HG02943 (cell line): Measurements from ENCODE around the gene PREP.
"Not testable (repeated sequence)": the region's sequence is repeated elsewhere in the genome, so short reads cannot be mapped to it uniquely, and the experiment has no call there.

Experiments
- ATAC-seq: cut with Tn5 transposase; IDR thresholded peaks from one replicate; pipeline ENCODE4 v1.9.1; 2021; ENCODE audit warnings: mild to moderate bottlenecking, low read depth, moderate library complexity; ENCODE audit not compliant: unreplicated experiment

PREP gene

GRCh38 chr6:105276374-105276773, 126.5 kb downstream of the PREP start:
- ATAC-seq: no peak

GRCh38 chr6:105275542-105275941, 127.3 kb downstream of the PREP start:
- no peak for ATAC-seq

DNA sequence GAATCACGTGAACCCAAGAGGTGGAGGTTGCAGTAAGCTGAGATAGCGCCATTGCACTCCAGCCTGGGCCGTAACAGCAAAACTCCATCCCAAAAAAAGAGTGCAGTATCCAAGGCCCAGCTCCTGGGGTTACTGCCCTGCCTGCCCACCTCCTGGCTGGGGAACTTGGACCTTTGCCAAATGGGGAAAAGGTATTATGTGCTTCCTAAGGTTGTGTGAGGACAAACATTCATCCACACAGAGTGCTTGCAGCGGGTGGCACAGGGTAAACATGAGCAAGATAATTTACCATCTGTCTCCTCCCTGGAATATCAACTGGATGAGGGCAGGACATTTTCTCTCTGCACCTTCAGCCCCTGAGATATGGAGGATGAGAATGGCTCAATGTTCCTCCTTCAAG, 128.2 kb downstream of the PREP start:
- ATAC-seq: no peak

- ATAC-seq: no peak
Observed at GRCh38 chr6:105273589-105273988, 129.3 kb downstream of the PREP start.

DNA sequence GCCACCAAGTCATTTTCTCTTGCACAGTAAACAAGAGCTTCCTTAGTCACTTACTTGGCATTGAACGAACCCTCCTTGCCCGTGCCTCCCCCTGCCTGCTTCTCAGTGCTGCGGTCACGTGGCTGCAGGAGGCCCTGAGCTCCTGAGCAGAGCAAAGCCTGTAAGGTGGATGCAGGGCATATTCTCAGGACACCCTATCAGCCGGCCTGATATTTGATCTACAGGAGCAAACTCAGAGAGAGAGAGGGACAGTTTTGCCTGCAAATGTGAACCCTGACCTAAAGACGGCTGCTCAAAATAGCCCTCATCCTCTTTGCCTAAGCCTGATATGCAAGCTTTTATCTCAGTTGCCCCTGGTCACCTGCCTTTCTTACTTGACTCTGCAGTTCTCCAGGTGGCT, 130.1 kb downstream of the PREP start:
- ATAC-seq: no peak

- ATAC-seq: no peak
Observed at GRCh38 chr6:105270511-105270910, 132.4 kb downstream of the PREP start.

DNA sequence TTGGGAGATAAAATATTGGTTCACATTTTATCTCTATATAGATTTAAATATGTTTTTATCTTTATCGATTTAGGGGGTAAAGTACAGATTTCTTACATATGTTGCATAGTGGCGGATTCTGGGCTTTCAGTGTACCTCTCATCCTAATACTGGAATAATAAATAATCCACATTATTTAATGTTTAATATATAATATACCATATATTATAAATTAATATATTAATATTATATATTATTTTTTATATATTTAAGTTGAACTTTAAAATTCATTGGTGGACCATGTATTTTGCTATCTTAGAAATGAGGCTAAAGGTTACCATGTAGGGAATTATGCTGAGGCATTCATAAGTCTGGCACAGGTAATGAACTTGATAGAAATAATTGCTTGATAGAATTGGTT, 133.5 kb downstream of the PREP start:
- no peak for ATAC-seq

DNA sequence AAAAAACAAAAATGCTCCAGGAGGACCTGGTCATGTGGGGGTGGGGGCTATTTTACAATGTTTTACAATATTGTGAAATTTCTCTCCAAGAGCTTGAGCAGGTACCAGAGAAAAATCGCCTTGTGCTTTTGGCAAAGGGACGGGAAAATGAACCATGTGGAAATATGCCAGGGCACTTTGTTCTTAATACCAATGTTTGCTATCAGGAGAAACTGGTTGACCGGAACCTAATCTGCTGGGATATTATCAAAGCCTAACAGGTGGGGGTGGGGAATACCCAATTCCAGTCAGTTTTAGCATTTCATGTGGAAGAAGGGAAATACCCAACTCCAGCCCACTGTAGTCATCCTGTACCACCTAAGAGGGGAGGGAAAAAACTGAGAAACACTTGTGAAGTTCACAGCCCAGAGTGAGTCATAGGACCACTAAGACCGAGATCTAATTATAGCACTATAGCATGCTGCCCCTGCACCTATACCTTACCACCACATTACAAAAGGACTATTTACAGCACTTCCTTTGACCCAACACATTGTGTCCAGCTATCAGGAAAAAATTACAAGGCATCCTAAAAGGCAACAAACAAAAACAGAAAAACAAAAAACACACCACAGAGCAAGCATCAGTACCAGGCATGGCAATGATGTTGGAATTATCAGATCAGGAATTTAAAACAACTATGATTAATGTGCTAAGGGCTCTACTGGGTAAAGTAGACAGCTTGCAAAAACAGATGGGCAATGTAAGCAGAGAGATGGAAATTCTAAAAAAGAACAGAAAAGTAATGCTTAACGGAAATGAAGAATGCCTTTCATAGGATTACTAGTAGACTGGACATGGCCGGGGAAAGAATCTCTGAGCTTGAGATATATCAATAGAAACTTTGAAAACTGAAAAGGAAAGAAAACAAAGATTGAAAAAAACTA, 138.9 kb downstream of the PREP start:
- no peak for ATAC-seq

DNA sequence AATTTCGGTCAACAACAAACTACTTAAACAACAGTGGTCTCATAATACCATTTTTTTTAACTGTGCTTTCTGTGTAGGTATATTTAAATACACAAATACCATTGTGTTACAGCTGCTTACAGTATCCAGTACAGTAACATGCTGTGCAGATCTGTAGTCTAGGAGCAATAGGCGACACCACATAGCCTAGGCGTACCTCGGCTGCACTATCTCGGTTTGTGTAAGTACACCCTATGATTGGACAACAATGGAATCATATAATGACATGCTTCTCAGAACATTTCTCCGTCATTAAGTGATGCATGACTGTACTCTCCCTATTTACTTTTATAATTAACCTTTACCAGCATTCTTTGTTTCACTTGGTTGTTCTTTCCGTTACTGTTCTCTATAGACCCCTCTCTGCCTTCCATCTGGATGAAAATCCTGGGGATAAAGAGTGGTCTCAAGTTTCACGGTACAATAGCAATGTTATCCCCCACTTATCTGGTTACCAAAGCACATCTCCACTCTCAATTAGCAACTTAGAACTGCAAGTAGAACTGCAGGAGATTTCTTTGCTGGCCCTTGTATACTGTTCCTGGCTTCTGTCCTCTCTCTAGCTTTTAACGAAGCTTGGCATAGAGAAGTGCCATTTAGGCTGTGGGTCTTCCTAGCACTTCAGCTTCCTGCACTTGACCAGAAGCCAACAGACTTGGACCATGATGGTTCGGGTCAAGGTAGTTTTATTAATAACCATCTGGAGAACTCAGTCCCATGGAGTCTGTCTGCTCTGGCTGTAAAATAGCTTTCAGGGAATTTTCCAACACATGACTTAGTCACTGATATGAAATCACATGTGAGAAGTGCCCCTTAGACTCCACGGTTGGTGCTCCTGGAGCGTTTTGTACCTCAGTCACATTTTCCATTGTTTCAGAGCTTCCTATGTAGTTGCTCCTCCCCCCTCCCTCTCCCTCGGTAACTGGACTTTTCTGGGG, 142.7 kb downstream of the PREP start:
- no peak for ATAC-seq

DNA sequence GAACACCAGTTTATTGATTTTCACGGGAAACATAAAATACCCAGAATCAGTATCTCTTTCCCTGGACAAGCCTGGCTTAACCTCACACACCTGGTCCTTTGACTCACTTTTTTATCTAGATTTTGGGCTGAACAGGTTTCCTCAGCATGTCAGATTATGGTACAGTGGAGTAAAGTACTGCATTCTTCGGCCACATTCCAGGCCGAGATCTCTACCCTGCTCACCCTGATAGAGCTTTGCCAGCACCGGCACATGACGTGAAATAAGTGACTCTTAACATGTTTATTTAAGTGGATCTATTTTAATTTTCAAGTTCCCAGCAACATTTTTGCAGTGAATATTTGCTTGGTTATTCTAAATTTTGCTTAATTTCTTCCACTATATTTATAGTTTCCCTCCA, 144.1 kb downstream of the PREP start:
- no peak for ATAC-seq

DNA sequence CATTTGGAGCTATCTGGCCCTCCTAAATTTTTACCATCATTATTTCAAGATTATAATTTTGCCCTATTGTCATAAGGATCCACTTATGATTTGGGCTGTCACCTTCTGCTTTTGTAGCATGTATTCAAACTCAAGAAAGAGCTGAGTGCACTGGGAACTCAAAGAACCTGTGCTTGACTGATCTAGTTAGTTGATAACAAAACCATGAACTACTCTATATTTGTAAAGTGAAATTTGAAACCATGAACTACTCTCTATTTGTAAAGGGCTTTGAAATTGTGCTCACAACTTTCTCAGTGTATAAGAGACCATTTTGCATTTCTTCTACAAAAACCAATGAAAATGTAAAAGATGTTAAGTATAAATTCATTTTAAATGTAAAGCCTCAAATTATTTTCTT, 145.5 kb downstream of the PREP start:
- ATAC-seq: no peak

- no peak for ATAC-seq
Observed at GRCh38 chr6:105256619-105257018, 146.3 kb downstream of the PREP start.

- ATAC-seq: no peak
Observed at GRCh38 chr6:105253787-105254186, 149.1 kb downstream of the PREP start.

DNA sequence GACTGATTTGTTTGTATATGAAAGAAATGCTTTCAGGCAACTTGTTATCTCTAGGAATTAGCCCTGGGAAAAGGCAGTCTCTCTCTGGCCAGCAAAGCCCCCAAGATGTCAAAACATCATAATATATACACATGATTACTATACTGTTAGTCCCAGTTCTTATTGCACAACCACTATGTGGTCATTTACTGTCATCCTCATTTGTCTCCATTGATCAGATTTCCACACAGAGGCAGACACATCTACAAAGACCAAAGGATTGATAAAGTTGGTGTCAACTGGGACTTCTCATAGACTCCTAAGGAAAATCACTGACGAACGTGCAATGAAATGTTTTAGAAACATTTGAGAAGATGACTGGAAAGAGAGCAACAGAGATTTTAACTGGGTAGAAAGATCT, 151.2 kb downstream of the PREP start:
- no peak for ATAC-seq

DNA sequence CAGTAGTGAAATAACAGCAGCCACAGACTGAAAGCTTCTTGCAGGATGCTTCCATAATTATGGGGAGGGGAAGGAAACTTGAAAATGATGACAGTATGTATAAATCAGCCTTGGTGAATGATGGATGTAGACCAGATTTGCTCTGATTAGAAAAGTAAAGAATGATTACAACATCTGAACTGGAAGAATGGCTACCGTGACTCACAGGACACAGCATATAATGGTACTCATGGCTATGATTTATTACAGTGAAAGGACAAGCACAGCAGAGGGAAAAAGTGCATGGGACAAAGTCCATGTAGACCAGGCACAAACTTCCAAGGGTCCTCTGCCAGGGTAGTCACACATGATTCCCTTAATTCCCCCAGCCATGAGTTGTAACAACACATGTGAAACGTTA, 152.3 kb downstream of the PREP start:
- ATAC-seq: no peak

DNA sequence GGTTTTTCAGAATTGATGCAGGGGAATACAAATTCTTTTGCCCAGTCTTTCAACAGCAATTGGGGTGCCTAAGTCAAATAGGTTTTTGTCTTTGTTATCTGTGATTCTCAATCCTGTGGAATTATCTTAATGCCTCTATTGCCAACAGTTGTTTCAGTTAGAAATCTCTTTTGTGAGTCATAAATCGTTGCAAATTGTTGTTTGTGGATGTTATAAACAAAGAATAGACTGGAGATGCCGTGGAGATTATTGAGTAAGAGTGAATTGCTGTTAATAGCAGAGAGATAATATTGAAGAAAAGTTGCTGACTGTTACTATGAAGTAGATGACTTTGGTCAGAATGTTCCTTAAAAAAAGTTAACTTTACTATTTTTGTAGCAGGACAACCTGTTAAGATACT, 159.4 kb downstream of the PREP start:
- ATAC-seq: no peak

DNA sequence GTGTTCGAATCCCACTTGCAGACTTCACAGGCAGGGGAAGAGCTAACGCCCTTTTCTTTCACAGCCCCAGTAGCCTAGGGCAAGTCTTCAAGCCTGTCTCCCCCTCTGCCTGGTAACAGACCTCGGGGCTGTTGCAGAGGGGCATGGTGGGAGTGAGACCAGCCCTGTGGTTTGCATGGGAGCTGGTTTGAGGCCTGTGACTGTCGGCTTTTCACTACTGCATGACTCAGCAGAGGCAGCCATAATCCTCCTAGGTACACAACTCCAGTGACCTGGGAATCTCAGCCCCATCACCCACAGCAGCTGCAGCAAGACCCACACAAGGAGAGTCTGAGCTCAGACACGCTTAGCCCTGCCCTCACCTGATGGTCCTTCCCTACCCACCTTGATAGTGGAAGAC, 167.7 kb downstream of the PREP start:
- ATAC-seq: no peak

- ATAC-seq: not testable (repeated sequence)
Observed at GRCh38 chr6:105231771-105232170, 171.1 kb downstream of the PREP start.
